GM12891 (cell line): ENCODE results near the gene APOL3.

Experiments
- PAX5 ChIP-seq: IDR thresholded peaks from 2 replicates; pipeline ENCODE4 v1.6.1; 2011; ENCODE audit warnings: low read length, moderate library complexity, mild to moderate bottlenecking; ENCODE audit not compliant: insufficient read depth, severe bottlenecking
- POLR2A ChIP-seq: IDR thresholded peaks from 2 replicates; pipeline ENCODE4 v1.6.1; 2011; ENCODE audit warnings: low read depth, low read length, control low read depth
- POLR2AphosphoS5 ChIP-seq: IDR thresholded peaks from 2 replicates; pipeline ENCODE4 v1.6.1; 2011; ENCODE audit warnings: low read depth, low read length, control low read depth
- POU2F2 ChIP-seq: IDR thresholded peaks from 2 replicates; pipeline ENCODE4 v1.6.1; 2011; ENCODE audit warnings: low read depth, mild to moderate bottlenecking, control low read depth, low read length, moderate library complexity
- SPI1 ChIP-seq: IDR thresholded peaks from 2 replicates; pipeline ENCODE4 v1.6.1; 2011; ENCODE audit warnings: low read depth, low read length, control low read depth
- TAF1 ChIP-seq: IDR thresholded peaks from 2 replicates; pipeline ENCODE4 v1.6.1; 2011; ENCODE audit warnings: low read depth, low read length, control low read depth

- TF ChIP-seq SPI1 (no peak), POLR2AphosphoS5 (no peak), POLR2A (no peak), TAF1 (no peak), POU2F2 (no peak), PAX5 (no peak)
Measured at GRCh38 chr22:36129071-36129470, 31.5 kb downstream of the APOL3 start.
